Skin of body (tissue), 2 donors: Measurements from ENCODE around the gene NPIPB2. TPM values are rescaled to one million over a fixed set of nuclear protein-coding genes. Genes with fewer than 3 reads are reported as not detected.
"Not testable (repeated sequence)": the region's sequence is repeated elsewhere in the genome, so short reads cannot be mapped to it uniquely, and the experiment has no call there.

Experiments
- DNase-seq: peaks from one replicate; lab custom pipeline; 2025; lab: John Stamatoyannopoulos, UW
- total RNA-seq: library from RNA; depleted of rRNA; stranded (reverse); fragments of >200 nt; gene quantifications from one replicate; pipeline ENCODE4 v1.2.3, GENCODE V29; 2014

The NPIPB2 gene
- 10.7 TPM for total RNA-seq

DNA sequence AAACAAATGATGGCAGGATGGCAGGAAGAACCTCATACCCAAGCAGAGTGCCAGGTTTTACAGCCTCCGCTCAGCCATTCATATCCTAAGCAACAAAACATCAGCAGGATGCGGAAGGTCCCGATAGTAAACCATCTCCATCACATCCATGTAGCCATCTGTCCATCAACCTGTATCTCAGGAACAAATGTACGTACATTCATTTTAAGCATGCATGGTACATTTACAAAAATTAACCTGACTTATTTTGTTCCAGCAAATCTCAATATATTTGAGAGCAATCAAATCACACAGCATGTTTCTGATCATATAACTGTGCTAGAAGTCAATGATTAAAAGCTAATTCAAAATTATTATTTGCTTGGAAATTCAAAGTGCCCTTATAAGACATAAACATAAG, at the start of gene NPIPB2:
Gene NPIPB2 (minus strand): TSS at position 101 of the 400 bp plus-strand sequence. CDS start 0 bp downstream, at position 101.
- DNase-seq = not testable (repeated sequence)

DNA sequence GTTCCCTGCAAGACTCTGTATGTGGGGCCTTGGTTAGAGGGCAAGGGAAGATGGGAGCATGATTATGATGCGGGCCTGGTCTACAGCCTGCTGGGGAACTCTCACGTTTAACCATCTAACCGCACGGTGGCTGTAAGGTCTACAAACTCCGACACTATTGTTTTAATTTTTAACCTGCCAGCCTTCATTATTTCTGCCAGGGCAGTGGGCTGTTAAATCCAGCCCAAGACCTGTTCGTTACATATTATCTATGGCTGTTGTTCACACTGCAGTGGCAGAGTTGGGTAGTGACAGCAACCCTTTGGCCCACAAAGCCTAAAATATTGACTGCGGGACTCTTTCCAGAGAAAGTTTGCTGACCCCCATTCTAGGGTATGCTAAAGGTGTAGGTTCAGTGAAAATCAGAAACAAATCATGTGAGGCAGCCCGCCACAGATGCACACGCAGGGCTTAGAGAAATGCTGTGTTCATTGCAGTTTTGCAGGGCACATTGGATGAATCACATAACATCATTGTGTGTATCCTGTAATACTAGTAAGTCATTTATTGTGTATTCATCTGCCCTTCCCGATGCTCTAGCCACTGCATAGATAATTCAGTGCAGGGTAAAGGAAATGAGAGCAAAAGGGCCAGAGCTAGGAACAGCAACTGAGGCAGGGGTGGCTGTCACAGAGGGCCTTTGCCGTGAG, 49.0 kb upstream of the NPIPB2 start:
- no peak for DNase-seq

- no peak for DNase-seq
Measured at GRCh38 chr16:11988258-11988978, 46.6 kb upstream of the NPIPB2 start.

- DNase-seq = no peak
Measured at GRCh38 chr16:11986521-11987057, 44.7 kb upstream of the NPIPB2 start.

DNA sequence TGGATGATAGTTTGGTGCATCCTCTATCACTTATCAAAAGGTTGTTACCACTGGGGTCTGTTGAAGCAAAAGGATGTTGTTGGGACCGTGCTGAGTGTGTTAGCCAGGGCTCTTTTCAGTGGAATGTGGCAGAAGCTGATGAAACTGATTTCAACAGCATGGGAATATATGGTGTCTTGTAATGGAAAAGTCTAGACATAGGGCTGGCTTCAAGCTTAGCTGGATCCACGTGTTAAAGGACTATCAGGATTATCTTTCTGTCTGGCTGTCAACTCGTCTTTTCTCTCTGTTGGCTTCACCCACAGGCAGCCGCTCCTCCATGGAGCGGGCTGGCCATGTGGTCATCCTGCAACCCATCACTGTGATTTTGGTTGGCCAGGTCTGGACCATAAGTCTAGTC, 43.4 kb upstream of the NPIPB2 start:
- DNase-seq = no peak

- DNase-seq = no peak
Measured at GRCh38 chr16:11980136-11980844, 38.4 kb upstream of the NPIPB2 start.

DNA sequence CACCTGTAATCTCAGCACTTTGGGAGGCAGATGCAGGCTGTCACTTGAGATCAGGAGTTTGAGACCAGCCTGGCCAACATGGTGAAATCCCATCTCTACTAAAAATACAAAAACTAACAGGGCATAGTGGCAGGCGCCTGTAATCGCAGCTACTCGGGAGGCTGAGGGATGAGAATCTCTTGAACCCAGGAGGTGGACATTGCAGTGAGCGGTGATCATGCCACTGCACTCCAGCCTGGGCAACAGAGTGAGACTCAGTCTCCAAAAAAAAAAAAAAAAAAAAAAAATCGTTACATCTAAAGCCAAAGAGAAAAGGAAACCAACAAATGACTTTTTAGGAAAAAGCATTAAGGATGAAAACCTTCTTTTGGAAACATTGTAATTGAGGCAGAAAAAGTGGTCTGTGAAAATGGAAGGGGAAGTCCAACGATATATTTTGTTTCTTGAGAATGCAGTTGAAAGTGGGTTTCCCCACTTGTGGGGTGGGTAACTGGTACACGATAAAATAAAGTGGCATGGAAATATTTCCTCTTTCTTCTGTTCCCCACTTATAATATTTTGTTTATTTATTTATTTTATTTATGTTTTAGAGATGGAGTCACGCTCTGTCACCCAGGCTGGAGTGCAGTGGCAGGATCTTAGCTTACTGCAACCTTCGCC, 37.3 kb upstream of the NPIPB2 start:
- no peak for DNase-seq

DNA sequence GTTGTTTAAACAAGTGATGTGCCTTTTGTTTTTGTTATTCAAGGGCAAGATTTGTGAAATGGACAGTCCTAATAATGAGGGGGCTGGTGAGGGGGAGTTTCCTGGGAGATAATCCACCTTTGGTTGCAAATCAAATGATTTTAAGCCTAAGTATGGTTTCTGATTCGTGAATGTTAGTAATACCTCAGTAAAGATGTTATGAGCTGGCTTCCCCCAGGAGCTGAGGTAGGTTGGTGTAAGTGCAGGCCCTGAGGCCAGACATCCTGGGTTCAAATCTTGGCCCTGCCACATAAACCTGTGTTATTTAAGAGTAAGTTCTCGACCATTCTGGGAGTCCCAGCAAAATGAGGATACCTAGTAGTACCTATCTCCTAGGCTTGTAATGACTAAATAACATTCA, 36.2 kb upstream of the NPIPB2 start:
- no peak for DNase-seq

DNA sequence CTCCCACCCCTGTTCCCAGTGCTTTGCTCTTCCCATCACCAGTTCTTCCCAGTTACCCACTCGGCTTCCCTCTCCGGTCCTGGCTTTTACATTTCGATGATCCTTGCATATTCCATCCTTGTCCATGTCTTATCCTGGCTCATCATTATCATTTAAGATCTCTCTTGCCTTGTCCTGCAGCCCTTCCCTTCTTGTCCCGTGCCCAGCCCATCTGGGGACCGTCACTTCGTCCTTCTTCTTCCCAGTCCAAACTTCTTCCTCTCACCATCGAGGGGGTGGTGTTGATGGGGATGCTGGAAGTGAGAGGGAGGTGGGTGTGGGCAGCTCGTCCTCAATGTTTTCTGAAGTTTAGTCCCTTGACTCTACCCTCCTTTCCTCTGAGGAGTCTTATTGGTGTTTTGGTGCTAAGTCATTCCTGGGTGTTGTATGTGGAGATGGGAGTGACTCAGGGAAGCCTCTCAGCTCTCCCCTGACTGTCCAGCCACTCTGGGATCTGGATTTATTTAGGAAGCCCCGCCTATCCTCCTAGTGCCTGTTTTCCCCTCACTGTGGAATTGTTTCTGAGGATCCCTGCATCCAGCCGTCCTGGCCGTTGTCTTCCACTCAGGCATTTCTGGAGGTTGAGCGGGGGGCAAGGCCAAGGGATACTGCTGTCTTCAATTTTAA, 35.7 kb upstream of the NPIPB2 start:
- no peak for DNase-seq

DNA sequence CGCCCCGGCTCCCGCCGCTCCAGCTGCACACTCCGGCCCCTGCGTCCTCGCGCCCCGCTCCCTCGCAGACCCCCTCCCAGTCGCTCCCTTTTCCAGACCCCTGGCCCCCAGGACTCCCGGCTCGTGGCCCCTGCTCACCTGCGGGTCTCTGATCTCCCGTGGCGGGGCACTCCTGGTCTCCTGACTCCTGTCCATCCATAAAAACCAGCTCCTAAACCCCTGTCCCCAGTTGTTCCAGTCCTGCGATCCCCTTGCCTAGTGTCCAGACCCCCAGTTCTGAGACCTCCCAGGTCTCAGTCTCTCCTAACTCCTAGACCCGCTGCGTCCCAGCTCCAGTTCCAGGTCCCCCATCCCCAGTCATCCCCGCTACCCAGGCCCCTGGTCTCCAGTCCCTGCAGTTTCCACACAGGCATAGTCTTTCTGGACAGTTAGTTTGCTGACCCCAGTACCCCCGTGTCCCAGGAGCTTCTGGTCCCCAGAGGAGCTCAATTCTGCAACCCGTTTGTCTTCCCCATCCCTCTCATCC, 35.1 kb upstream of the NPIPB2 start:
- DNase-seq = no peak

DNA sequence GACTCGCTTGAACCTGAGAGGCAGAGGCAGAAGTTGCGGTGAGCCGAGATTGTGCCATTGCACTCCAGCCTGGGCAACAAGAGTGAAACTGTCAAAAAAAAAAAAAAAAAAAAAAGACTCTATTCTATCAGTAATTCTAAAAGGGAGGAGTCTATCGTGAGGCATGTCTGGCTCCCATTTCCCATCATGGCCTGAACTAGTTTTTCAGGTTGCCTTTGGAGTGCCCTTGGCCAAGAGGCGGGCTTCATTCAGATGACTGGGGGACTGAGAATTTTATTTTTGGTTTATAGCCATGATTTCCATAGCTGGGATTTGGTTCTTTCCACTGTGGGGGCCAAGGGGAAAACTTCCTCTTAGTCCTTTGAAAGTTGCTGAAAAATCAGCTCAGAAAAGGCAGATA, 31.2 kb upstream of the NPIPB2 start:
- no peak for DNase-seq

- DNase-seq = no peak
Measured at GRCh38 chr16:11972128-11972527, 30.3 kb upstream of the NPIPB2 start.

- DNase-seq = not testable (repeated sequence)
Measured at GRCh38 chr16:11970292-11970691, 28.4 kb upstream of the NPIPB2 start.

DNA sequence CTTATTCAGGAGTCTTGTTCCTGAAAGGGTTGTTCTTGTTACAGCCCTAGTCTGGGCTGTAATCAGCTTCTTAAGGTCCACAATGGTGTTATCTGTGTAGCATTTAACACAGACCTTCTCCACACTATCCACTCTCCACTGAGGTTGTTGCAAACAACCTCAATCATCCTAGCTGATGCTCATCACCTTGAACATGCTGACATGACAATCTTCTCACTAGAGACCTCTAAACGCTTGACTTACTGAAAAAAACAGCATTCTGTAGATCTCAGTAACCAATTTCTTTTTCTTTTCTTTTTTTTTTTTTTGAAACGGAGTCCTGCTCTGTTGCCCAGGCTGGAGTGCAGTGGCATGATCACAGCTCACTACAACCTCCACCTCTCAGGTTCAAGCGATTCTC, 26.7 kb upstream of the NPIPB2 start:
- DNase-seq = no peak

DNA sequence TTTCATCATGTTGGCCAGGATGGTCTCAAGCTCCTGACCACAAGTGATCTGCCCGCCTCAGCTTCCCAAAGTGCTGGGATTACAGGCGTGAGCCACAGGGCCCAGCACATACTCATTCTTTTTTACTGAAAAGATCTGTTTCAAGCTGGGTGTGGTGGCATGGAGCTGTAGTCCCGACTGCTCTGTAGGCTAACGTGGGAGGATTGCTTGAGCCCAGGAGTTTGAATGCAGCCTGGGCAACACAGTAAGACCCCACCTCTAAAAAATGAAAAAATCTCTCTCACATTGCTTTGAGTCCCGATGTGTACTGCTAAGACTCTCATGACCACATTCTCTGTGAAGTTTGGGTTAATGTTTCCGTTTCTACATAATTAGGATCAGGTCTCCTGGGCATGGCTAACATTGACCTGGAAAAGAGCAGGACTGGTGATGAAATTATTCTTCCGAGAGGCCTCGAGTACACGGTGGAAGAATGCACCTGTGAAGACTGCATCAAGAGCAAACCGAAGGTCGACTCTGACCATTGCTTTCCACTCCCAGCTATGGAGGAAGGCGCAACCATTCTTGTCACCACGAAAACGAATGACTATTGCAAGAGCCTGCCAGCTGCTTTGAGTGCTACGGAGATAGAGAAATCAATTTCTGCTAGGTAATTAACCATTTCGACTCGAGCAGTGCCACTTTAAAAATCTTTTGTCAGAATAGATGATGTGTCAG, 25.5 kb upstream of the NPIPB2 start:
- no peak for DNase-seq

GRCh38 chr16:11966173-11966572, 24.3 kb upstream of the NPIPB2 start:
- DNase-seq = no peak

GRCh38 chr16:11964761-11965551, 23.1 kb upstream of the NPIPB2 start, which contains the start of gene TNFRSF17:
Gene TNFRSF17 (plus strand): TSS chr16:11965210. CDS start chr16:11965325, 115 bp downstream.
- DNase-seq = no peak

- DNase-seq = no peak
Measured at GRCh38 chr16:11963706-11964105, 21.9 kb upstream of the NPIPB2 start.

DNA sequence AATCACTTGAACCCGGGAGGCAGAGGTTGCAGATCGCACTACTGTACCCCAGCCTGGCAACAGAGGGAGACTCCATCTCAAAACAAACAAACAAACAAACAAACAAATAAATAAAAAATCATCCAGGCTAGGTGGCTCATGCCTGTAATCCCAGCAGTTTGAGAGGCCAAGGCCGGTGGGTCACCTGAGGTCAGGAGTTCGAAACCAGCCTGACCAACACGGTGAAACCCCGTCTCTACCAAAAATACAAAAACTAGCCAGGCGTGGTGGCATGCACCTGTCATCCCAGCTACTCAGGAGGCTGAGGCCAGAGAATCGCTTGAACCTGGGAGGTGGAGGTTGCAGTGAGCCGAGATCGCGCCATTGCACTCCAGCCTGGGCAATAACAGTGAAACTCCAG, 21.1 kb upstream of the NPIPB2 start:
- not testable (repeated sequence) for DNase-seq
